Activated CD4-positive, alpha-beta T cell treated with anti-CD3 and anti-CD28 coated beads, Interleukin-2, Interleukin-6, amounts not matched to agents 100 ng/mL and 50 ng/mL, durations not matched to agents 16 hours and 8 hours (primary cell): ENCODE measurements around the gene CHPF.

Experiments used
- DNase-seq: peaks from one replicate; pipeline ENCODE4 v3.0.0-alpha.2; 2020

Gene CHPF

DNA sequence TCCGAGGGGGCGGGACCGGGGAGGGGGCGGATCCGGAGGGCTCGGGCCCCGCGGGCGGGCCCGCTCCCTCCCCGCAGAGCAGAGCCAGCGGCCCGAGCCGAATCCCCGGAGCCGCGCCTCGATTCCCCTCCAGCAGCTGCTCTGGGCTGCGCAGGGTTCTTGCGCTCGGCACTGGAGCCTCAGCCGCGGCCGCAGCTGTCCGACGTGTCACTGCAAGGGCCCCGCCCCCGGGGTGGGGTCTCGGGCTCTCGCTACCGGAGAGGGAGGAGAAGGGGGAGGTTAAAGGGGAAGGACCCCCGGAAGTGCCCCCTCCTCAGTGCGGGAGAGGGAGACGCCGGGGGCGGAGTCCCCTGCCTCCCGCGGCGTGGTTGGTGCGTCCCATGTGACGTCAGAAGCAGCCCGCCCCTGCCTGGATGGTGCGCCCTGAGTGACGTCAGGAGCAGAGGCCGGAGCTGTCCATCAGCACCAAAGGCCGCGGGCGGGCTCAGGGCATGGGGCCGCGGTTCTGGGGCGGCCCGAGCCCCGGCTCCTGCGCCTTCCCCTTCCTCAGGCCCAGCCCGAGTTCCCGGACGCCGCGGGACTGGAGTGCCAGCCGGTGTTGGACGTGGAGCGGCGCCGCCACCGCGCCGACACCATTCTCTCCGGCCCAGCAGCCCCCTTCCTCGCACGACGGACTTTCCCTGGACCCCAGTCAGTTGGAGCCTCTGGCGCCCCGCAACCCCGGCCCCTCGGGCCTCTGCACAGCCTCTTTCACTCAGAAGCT, at the start of gene CHPF, which contains the start of gene TMEM198:
Gene CHPF (minus strand): TSS at position 214 of the 763 bp plus-strand sequence. CDS start 271 bp downstream, outside the sequence.
Gene TMEM198 (plus strand): TSS at position 433 of the 763 bp plus-strand sequence. CDS start 700 bp downstream, outside the sequence.
- peak; percentile 98 for DNase-seq

GRCh38 chr2:219593154-219593553, 49.5 kb upstream of the CHPF start:
- DNase-seq, result no peak

DNA sequence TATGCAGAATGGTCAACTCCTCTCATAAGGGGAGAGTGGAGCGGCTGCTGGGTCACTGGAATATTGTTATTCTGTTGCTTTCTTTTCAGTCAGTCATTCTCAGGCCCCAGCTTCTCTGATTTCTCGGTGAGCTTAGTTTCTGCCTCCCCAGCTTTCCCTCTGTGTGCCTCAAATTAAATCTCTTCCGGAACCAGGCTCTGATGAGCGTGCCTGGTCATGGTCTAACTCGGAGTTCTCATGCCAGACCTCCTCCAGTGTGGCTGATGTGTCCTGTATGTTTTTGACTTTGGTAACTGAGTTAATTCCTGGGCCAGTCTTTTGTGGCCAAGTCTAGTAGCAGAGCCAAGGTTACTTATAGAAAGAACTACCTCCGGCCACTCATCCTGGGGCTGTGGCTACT, 49.1 kb upstream of the CHPF start:
- no peak for DNase-seq

DNA sequence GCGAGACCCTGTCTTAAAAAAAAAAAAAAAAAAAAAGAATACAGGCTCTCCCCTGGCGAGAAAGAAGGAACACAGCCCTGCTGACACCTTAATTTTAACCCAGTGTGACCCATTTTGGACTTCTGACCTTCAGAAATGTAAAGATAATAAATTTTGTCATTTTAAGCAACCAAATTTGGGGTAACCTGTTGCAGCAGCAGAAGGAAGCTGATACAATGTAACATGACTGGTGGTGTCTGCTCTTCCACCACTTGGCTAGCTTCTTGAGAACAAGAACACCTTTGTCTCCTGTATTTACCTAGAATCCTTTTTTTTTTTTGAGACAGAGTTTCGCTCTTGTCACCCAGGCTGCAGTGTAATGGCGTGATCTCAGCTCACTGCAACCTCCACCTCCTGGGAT, 47.5 kb upstream of the CHPF start:
- DNase-seq, result no peak

GRCh38 chr2:219581346-219581745, 37.7 kb upstream of the CHPF start:
- no peak for DNase-seq

DNA sequence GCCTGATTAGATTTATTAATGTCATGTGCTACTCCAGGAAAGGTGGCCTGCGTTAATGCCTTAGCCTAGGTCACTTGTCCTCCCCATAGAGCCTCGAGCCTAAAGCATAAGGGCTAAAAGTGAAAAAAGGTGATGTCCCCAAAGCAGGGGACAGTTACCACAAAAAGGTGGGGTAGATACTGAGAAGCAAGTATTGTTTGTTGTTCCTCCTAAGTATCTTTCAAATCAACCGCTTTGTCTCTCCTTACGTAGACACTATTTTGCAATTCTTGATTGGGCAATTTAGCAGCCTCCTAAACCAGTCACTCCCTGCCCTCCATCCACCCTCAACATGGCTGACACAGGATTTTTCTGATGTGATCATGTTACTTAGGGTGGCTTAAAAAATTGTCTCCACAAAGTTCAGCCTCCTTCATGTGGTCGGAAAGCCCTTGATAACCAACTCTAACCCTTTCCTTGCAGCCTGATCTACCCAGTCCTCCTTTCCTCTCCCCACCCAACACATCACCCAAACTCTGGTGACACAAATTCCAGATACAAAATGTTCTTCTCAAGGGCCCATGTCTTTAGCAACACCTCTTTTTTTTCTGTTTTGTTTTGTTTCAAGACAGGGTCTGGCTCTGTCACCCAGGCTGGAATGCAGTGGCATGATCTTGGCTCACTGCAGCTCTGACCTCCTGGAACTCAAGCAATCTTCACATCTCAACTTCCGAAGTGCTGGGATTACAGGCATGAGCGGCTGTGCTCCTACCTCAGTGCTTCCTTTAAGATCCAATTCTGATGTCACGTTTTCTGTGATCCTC, 35.4 kb upstream of the CHPF start:
- no peak for DNase-seq

DNA sequence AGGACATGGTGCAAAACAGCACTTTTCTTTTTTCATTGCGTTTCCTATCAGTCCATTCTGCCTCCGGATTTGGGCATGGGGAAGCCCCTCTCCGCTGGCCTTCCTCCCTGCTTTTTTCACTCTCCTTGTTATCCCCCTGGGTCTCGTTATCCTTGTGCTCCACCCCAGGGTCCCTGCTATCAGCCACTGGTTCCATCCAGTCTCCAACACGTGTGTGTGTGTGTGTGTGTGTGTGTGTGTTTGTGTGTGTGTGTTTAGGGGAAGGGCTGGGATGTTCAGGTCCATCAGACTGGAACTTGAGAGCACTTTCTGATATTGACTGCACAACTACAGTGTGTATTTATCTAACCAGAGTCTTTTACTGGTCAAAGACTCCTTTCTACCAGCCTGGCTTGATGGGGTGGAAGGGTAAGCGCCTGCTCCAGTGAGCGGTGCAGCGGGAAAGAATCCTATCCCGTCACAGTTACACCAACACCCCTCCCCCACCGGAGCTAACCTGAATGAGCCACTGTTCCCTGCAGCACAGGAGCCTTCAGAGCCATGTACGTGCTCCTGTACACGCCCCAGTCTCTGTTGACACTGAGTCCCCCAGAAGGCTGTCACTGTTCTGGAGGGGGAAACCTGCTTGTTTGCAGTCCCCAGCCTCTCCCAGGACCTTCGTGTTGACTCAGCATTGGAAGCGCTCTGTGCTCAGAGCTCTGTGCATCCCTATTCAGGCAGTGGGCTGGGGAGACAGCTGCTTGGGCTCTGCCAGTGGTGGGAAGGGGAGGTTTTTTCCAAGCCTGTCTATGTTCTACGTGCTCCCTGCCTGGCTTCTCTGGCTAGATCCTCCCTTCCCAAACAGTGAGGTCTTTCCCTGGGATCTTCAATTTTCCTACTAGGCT, 33.1 kb upstream of the CHPF start:
- no peak for DNase-seq

GRCh38 chr2:219575566-219576504, 32.2 kb upstream of the CHPF start:
- DNase-seq, result no peak

DNA sequence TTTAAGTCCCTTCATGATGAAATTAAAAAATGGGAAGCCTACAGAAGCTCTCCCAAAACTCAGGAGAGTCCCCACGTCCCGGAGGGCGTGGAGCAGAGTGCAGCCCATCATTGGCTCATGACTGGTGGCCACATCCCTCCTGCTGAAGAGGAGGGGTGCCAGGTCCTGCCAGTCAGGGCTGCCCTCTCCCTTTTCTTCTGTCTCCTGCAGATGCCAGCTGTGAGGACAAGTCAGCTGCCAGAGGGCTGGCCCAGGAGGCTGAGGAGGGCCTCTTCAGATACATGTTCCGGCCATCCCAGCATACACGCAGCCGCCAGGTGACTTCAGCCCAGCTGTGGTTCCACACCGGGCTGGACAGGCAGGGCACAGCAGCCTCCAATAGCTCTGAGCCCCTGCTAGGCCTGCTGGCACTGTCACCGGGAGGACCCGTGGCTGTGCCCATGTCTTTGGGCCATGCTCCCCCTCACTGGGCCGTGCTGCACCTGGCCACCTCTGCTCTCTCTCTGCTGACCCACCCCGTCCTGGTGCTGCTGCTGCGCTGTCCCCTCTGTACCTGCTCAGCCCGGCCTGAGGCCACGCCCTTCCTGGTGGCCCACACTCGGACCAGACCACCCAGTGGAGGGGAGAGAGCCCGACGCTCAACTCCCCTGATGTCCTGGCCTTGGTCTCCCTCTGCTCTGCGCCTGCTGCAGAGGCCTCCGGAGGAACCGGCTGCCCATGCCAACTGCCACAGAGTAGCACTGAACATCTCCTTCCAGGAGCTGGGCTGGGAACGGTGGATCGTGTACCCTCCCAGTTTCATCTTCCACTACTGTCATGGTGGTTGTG, 31.1 kb upstream of the CHPF start:
- DNase-seq, result no peak

DNA sequence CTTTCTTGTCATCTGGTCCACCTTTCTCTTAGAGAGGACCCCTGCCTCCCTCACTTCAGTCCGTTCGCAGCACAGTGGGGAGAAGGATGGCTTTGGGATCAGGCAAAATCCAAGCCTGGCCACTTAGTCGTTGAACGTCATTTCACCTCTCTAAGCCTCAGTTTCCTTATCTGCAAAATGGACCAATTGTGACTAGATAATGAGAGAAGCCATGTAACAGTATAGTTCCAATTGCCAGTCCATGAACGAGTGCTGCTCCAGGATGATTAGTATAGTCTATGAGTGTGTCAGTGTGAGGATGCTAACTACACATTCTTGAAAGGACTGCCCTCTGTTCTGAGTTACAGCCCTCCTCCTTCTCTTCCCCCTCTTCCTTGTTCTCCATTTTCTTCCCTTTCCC, 29.6 kb upstream of the CHPF start:
- DNase-seq, result no peak

DNA sequence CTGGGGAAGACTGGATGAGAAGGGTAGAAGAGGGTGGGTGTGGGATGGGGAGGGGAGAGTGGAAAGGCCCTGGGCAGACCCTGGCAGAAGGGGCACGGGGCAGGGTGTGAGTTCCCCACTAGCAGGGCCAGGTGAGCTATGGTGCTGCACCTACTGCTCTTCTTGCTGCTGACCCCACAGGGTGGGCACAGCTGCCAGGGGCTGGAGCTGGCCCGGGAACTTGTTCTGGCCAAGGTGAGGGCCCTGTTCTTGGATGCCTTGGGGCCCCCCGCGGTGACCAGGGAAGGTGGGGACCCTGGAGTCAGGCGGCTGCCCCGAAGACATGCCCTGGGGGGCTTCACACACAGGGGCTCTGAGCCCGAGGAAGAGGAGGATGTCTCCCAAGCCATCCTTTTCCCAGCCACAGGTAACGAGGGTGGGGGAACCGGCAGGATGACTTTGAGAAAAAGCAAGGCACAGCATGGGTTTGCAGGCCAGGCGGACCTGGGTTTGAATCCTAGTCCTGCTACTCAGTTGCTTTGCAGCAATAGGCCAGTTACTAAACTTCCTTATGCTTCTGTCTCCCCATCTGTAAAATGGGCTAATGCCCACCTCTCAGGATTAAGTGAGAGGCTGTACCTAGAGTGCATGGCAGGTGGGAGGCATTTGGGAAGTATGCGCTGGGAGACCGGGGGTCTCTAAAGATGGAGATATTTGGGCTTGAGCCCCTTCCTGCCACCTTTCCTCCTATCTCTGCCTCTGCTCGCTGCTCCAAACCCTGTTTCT, 28.8 kb upstream of the CHPF start, which contains the start of gene INHA:
Gene INHA (plus strand): TSS at position 74 of the 765 bp plus-strand sequence. CDS start 65 bp downstream, at position 139.
- DNase-seq, result no peak

DNA sequence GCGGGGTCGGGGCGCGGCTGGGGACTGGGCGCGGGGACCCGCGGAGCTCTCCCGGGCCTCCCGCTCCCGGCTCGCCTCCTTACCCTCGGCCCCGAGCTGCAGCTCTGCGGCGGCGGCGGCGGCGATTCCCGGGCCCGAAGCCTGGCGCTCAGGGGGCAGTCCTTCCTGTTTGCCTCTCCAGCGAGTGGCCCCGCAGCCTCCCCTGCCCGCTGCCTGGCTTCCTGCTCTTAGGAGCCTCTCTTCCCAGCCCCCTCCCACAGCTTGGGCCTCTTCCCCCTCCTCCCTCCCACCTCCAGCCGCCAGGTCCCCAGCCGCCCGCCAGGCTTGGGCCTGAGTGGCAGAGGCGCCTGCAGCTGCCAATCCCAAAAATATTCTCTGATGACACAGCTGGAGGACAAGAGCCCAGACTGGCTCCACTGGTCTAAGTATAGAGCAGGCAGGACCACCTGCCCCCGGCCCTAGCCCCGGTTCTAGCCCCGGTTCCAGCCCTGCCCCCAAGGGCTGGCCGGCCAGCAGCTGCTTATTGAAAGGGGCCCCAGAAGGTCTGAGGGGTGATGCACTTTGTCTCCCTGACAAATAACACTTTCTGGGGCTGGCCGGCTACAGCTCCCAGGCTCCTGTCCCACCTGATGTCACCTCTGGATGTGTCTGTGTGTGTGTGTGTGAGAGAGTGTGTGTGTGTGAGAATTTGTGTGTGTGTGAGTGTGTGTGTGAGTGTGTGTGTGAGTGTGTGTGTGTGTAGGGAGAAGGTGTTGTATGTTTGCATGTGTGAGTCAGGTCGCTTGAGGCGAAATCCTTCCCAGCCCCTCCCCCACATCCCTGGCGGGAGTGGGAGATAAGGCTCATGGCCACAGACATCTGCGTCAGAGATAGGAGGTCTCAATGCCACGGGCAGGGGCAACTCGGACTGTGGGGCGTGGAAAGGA, 28.0 kb upstream of the CHPF start, which contains the start of gene OBSL1:
Gene OBSL1 (minus strand): TSS at position 229 of the 926 bp plus-strand sequence. CDS start 307 bp downstream, outside the sequence.
- DNase-seq, result no peak

GRCh38 chr2:219570924-219571310, 27.3 kb upstream of the CHPF start:
- DNase-seq, result no peak

DNA sequence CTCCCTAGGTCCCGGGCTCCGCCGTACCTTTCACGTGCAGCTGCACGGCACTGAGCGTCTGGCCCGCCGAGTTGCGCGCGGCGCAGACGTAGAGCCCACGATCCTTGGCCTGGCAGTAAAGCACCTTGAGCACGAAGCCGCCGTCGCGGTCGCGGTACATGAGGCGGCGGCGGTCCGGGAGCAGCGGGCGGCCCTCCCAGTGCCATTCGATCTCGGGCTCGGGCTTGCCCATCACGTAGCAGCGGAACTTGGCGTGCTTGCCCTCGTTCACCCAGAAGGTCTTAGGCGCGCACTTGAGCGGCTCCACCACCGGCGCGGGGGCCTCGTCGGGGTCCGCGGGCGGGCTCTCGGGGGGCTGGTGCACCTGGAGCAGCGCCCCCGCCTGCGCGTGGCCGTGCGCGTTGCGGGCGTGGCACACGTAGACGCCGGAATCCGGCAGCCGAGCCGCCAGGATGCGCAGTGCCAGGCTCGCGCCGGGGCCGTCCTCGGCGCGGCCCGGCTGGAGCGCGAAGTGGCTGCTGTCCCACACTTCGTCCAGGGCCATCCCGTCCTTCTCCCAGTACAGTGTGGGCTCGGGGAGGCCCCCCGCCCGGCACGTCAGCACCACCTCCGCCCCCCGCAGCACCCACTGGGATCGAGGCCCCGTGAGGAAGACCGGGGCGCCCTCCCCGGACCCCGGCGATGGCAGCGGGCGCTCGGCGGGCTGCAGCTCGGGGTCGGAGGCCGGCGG, 26.8 kb upstream of the CHPF start:
- no peak for DNase-seq

DNA sequence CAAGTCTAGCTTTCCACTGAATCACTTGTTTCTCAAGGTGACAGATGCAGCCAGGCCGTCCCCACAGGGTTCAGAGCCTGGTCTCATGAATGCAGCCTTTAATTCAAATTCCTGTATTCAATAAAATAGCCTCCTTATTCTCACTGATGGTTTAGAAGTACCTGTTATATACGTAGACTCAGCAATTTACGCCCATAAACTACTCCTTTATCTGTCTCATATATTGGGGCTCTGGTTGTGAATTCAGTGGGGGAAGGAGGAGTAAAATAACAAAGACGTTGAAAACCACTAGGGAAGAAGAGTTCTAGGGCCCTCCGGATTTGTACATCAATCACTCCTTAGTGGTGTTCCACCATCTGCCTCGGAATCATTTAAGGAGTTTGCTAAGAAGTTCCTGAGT, 26.0 kb upstream of the CHPF start:
- no peak for DNase-seq

- no peak for DNase-seq
These were observed 25.4 kb upstream of the CHPF start for GRCh38 chr2:219569041-219569440.

GRCh38 chr2:219567791-219568361, 24.3 kb upstream of the CHPF start:
- no peak for DNase-seq

GRCh38 chr2:219567131-219567530, 23.5 kb upstream of the CHPF start:
- DNase-seq, result no peak
